GM23338 (cell line): ENCODE data around the gene GNB5. TPM values are rescaled to one million over a fixed set of nuclear protein-coding genes. Genes with fewer than 3 reads are reported as not detected.

Experiments used
- ATAC-seq: fragments of 200-7000 bp; cut with Tn5 transposase; 3 replicates; pipeline ENCODE4 v1.9.1; 2020
- DNase-seq: peaks from one replicate; pipeline ENCODE4 v3.0.0-alpha.2; 2015; ENCODE audit warnings: low spot score
- H2AFZ ChIP-seq: fragments of 200-600 bp; sonication (generic); 2 replicates; pipeline ENCODE4 v1.8.0; 2016; ENCODE audit warnings: antibody characterized with exemption, mild to moderate bottlenecking, moderate library complexity
- H3F3A ChIP-seq: fragments of 200-600 bp; sonication (generic); replicated peaks from 2 replicates; pipeline ENCODE4 v1.8.0; 2017; ENCODE audit warnings: antibody characterized with exemption, mixed run types, low read depth
- H3K27ac ChIP-seq: fragments of 200-600 bp; sonication (generic); 2 replicates; pipeline ENCODE4 v1.6.1; 2016; ENCODE audit warnings: low read depth
- H3K27me3 ChIP-seq: fragments of 200-600 bp; sonication (generic); 2 replicates; pipeline ENCODE4 v1.8.0; 2016; ENCODE audit warnings: mild to moderate bottlenecking, mixed run types, moderate library complexity; ENCODE audit not compliant: insufficient read depth
- H3K36me3 ChIP-seq: fragments of 200-600 bp; sonication (generic); 2 replicates; pipeline ENCODE4 v1.8.0; 2016; ENCODE audit warnings: mild to moderate bottlenecking; ENCODE audit not compliant: insufficient read depth
- H3K4me1 ChIP-seq: fragments of 200-600 bp; sonication (generic); 2 replicates; pipeline ENCODE4 v1.8.0; 2016; ENCODE audit warnings: mild to moderate bottlenecking, moderate library complexity; ENCODE audit not compliant: insufficient read depth
- H3K4me2 ChIP-seq: fragments of 200-600 bp; sonication (generic); 2 replicates; pipeline ENCODE4 v1.7.1; 2017; ENCODE audit warnings: mixed run types
- H3K4me3 ChIP-seq: fragments of 200-600 bp; sonication (generic); 2 replicates; pipeline ENCODE4 v1.6.1; 2016; ENCODE audit warnings: mixed run types
- H3K79me2 ChIP-seq: fragments of 200-600 bp; sonication (generic); replicated peaks from 2 replicates; pipeline ENCODE4 v1.8.0; 2017; ENCODE audit warnings: mild to moderate bottlenecking; ENCODE audit not compliant: insufficient read depth
- H3K9me2 ChIP-seq: fragments of 200-600 bp; sonication (generic); 2 replicates; pipeline ENCODE4 v1.8.0; 2017; ENCODE audit not compliant: insufficient read depth
- H4K20me1 ChIP-seq: fragments of 200-600 bp; sonication (generic); replicated peaks from 2 replicates; pipeline ENCODE4 v1.8.0; 2017; ENCODE audit warnings: mild to moderate bottlenecking; ENCODE audit not compliant: insufficient read depth
- H3K27ac Mint-ChIP-seq: 2 replicates; pipeline ENCODE4 v1.8.0; 2020; ENCODE audit warnings: inconsistent platforms, mild to moderate bottlenecking, moderate library complexity, mixed read lengths
- H3K27me3 Mint-ChIP-seq: 3 replicates; pipeline ENCODE4 v1.8.0; 2022; ENCODE audit warnings: low read depth, mild to moderate bottlenecking, moderate library complexity, mixed read lengths, inconsistent platforms; ENCODE audit not compliant: insufficient read depth, poor library complexity
- H3K36me3 Mint-ChIP-seq: 3 replicates; pipeline ENCODE4 v1.8.0; 2021; ENCODE audit warnings: low read depth, mild to moderate bottlenecking, inconsistent platforms, moderate library complexity, mixed read lengths
- H3K4me1 Mint-ChIP-seq: 3 replicates; pipeline ENCODE4 v1.8.0; 2020; ENCODE audit warnings: mild to moderate bottlenecking, inconsistent platforms, mixed read lengths
- H3K4me3 Mint-ChIP-seq: 3 replicates; pipeline ENCODE4 v1.8.0; 2021; ENCODE audit warnings: moderate library complexity, mild to moderate bottlenecking, inconsistent platforms, mixed read lengths
- H3K9me3 Mint-ChIP-seq: 3 replicates; pipeline ENCODE4 v1.8.0; 2020; ENCODE audit warnings: moderate library complexity, mild to moderate bottlenecking, inconsistent platforms, mixed read lengths
- CREB1 ChIP-seq: fragments of 250-450 bp; sonication (Bioruptor Pico); IDR thresholded peaks from 2 replicates; pipeline ENCODE4 v1.5.0; 2020; ENCODE audit warnings: low read depth, mild to moderate bottlenecking, moderate library complexity
- ETS1 ChIP-seq: IDR thresholded peaks from 2 replicates; pipeline ENCODE4 v1.6.1; 2016; ENCODE audit warnings: antibody characterized with exemption
- EZH2 ChIP-seq: fragments of 200-600 bp; sonication (generic); IDR thresholded peaks from one replicate; pipeline ENCODE4 v1.8.0; 2017; ENCODE audit warnings: antibody characterized with exemption, mild to moderate bottlenecking, low read depth; ENCODE audit not compliant: unreplicated experiment
- EZH2phosphoT487 ChIP-seq: fragments of 200-600 bp; sonication (generic); IDR thresholded peaks from one replicate; pipeline ENCODE4 v1.8.1; 2018; ENCODE audit warnings: antibody characterized with exemption; ENCODE audit not compliant: unreplicated experiment
- JUNB ChIP-seq: IDR thresholded peaks from one replicate; pipeline ENCODE4 v1.6.1; 2016; ENCODE audit warnings: antibody characterized with exemption; ENCODE audit not compliant: unreplicated experiment
- NANOG ChIP-seq: IDR thresholded peaks from 2 replicates; pipeline ENCODE4 v1.6.1; 2016; ENCODE audit warnings: antibody characterized with exemption, borderline replicate concordance
- POLR2AphosphoS5 ChIP-seq: IDR thresholded peaks from 2 replicates; pipeline ENCODE4 v1.6.1; 2016; ENCODE audit warnings: antibody characterized with exemption, low read depth
- STAT1 ChIP-seq: IDR thresholded peaks from one replicate; pipeline ENCODE4 v1.6.1; 2016; ENCODE audit warnings: antibody characterized with exemption; ENCODE audit not compliant: unreplicated experiment
- ZNF114 ChIP-seq: fragments of 250-450 bp; sonication (Bioruptor Pico); IDR thresholded peaks from 2 replicates; pipeline ENCODE4 v1.5.0; 2020; ENCODE audit warnings: mild to moderate bottlenecking, moderate library complexity
- polyA plus RNA-seq: library from polyadenylated mRNA; unstranded; fragments of >200 nt; fragmentation: Nextera tagmentation; extraction: Ambion mirVana; gene quantifications from 2 replicates; pipeline ENCODE4 v1.2.1, GENCODE V29; 2016
- total RNA-seq: library from RNA; depleted of rRNA; stranded (reverse); fragments of >200 nt; shearing (Covaris generic); gene quantifications from 2 replicates; pipeline ENCODE4 v1.2.3, GENCODE V29; 2014
- TF ChIP-seq, protein P1 (sequence below): IDR thresholded peaks from one replicate; pipeline ENCODE4 v1.6.1; 2018; ENCODE audit warnings: antibody characterized with exemption; ENCODE audit not compliant: unreplicated experiment
- TF ChIP-seq, protein P2 (sequence below): fragments of 250-450 bp; sonication (Bioruptor Pico); IDR thresholded peaks from 2 replicates; pipeline ENCODE4 v1.5.0; 2020; ENCODE audit warnings: mild to moderate bottlenecking, moderate library complexity

The GNB5 gene
- total and polyA plus RNA-seq, 2 experiments from 2014 or later: 23.0 to 40.8 TPM

- TF ChIP-seq, protein P1, sequence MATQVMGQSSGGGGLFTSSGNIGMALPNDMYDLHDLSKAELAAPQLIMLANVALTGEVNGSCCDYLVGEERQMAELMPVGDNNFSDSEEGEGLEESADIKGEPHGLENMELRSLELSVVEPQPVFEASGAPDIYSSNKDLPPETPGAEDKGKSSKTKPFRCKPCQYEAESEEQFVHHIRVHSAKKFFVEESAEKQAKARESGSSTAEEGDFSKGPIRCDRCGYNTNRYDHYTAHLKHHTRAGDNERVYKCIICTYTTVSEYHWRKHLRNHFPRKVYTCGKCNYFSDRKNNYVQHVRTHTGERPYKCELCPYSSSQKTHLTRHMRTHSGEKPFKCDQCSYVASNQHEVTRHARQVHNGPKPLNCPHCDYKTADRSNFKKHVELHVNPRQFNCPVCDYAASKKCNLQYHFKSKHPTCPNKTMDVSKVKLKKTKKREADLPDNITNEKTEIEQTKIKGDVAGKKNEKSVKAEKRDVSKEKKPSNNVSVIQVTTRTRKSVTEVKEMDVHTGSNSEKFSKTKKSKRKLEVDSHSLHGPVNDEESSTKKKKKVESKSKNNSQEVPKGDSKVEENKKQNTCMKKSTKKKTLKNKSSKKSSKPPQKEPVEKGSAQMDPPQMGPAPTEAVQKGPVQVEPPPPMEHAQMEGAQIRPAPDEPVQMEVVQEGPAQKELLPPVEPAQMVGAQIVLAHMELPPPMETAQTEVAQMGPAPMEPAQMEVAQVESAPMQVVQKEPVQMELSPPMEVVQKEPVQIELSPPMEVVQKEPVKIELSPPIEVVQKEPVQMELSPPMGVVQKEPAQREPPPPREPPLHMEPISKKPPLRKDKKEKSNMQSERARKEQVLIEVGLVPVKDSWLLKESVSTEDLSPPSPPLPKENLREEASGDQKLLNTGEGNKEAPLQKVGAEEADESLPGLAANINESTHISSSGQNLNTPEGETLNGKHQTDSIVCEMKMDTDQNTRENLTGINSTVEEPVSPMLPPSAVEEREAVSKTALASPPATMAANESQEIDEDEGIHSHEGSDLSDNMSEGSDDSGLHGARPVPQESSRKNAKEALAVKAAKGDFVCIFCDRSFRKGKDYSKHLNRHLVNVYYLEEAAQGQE: no peak
- TF ChIP-seq ETS1: no peak
- no peak for TF ChIP-seq EZH2phosphoT487
- TF ChIP-seq POLR2AphosphoS5: no peak
- TF ChIP-seq CREB1 (CRISPR knock-in tag): no peak
These were observed 85.3 kb downstream of the GNB5 start (continued) for GRCh38 chr15:52105846-52106245.

DNA sequence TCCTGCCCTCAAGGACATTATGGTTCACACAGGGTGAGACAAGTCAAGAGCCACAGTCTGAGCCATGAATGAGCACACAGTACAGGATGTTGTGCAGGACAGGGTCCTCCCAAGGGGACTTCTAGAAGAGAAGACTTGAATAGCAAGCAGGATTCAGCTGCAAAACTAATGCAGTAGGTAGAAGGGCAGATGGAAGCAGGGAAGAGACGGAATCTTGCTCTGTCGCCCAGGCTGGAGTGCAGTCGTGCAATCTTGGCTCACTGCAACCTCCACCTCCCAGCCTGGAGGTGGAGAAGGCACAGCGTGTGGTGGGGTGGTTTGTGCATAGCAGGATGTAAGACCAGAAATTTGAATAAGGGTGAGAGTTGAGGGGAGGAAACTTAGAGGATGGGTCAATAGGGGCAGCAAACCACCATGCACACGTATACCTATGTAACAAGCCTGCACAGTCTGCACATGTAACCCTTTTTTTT, 86.6 kb downstream of the GNB5 start:
- ATAC-seq (no peak), DNase-seq (no peak)
- no peak overlapping the region for H3K27ac ChIP-seq
- no peaks in the 10 kb centered on the region for H3K9me3 Mint-ChIP-seq
- H3K79me2 ChIP-seq: no peaks in the 10 kb centered on the region
- no peak overlapping the region for H3K4me3 Mint-ChIP-seq
- H3F3A ChIP-seq: no peaks in the 10 kb centered on the region
- no peak overlapping the region for H3K4me3 ChIP-seq
- no peak overlapping the region for H3K27ac Mint-ChIP-seq
- H3K4me2 ChIP-seq: no peak overlapping the region
- no peaks in the 10 kb centered on the region for H3K27me3 ChIP-seq
- H3K27me3 Mint-ChIP-seq: peaks cover 4% of the 10 kb centered on the region
- H4K20me1 ChIP-seq: no peaks in the 10 kb centered on the region
- no peaks in the 10 kb centered on the region for H3K36me3 ChIP-seq
- H3K9me2 ChIP-seq: peaks cover 3% of the 10 kb centered on the region; the same call in 1 of the 2 replicates
- peaks cover 9% of the 10 kb centered on the region; the same call in 1 of the 2 replicates for H3K4me1 ChIP-seq
- peaks cover 8% of the 10 kb centered on the region for H3K4me1 Mint-ChIP-seq
- no peaks in the 10 kb centered on the region for H3K36me3 Mint-ChIP-seq
- H2AFZ ChIP-seq: no peak overlapping the region
- TF ChIP-seq ETS1 (no peak), EZH2 (no peak), ZNF114 (CRISPR knock-in tag) (no peak), POLR2AphosphoS5 (no peak), CREB1 (CRISPR knock-in tag) (no peak), EZH2phosphoT487 (no peak), NANOG (no peak), JUNB (no peak), STAT1 (no peak)
- TF ChIP-seq, protein P2, sequence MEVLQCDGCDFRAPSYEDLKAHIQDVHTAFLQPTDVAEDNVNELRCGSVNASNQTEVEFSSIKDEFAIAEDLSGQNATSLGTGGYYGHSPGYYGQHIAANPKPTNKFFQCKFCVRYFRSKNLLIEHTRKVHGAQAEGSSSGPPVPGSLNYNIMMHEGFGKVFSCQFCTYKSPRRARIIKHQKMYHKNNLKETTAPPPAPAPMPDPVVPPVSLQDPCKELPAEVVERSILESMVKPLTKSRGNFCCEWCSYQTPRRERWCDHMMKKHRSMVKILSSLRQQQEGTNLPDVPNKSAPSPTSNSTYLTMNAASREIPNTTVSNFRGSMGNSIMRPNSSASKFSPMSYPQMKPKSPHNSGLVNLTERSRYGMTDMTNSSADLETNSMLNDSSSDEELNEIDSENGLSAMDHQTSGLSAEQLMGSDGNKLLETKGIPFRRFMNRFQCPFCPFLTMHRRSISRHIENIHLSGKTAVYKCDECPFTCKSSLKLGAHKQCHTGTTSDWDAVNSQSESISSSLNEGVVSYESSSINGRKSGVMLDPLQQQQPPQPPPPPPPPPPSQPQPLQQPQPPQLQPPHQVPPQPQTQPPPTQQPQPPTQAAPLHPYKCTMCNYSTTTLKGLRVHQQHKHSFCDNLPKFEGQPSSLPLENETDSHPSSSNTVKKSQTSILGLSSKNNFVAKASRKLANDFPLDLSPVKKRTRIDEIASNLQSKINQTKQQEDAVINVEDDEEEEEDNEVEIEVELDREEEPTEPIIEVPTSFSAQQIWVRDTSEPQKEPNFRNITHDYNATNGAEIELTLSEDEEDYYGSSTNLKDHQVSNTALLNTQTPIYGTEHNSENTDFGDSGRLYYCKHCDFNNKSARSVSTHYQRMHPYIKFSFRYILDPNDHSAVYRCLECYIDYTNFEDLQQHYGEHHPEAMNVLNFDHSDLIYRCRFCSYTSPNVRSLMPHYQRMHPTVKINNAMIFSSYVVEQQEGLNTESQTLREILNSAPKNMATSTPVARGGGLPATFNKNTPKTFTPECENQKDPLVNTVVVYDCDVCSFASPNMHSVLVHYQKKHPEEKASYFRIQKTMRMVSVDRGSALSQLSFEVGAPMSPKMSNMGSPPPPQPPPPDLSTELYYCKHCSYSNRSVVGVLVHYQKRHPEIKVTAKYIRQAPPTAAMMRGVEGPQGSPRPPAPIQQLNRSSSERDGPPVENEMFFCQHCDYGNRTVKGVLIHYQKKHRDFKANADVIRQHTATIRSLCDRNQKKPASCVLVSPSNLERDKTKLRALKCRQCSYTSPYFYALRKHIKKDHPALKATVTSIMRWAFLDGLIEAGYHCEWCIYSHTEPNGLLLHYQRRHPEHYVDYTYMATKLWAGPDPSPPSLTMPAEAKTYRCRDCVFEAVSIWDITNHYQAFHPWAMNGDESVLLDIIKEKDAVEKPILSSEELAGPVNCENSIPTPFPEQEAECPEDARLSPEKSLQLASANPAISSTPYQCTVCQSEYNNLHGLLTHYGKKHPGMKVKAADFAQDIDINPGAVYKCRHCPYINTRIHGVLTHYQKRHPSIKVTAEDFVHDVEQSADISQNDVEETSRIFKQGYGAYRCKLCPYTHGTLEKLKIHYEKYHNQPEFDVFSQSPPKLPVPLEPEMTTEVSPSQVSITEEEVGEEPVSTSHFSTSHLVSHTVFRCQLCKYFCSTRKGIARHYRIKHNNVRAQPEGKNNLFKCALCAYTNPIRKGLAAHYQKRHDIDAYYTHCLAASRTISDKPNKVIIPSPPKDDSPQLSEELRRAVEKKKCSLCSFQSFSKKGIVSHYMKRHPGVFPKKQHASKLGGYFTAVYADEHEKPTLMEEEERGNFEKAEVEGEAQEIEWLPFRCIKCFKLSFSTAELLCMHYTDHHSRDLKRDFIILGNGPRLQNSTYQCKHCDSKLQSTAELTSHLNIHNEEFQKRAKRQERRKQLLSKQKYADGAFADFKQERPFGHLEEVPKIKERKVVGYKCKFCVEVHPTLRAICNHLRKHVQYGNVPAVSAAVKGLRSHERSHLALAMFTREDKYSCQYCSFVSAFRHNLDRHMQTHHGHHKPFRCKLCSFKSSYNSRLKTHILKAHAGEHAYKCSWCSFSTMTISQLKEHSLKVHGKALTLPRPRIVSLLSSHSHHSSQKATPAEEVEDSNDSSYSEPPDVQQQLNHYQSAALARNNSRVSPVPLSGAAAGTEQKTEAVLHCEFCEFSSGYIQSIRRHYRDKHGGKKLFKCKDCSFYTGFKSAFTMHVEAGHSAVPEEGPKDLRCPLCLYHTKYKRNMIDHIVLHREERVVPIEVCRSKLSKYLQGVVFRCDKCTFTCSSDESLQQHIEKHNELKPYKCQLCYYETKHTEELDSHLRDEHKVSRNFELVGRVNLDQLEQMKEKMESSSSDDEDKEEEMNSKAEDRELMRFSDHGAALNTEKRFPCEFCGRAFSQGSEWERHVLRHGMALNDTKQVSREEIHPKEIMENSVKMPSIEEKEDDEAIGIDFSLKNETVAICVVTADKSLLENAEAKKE (CRISPR knock-in tag): no peak
